CD4-positive, alpha-beta memory T cell (primary cell): ENCODE measurements around the gene BPIFB2. TPM values are rescaled to one million over a fixed set of nuclear protein-coding genes. Genes with fewer than 3 reads are reported as not detected.

Source experiments
- CTCF ChIA-PET: fragments of 350-600 bp; sonication (Branson Sonifier 250); formaldehyde crosslinking; loops from one replicate; lab custom pipeline; 2021; ENCODE audit warnings: inconsistent platforms; ENCODE audit not compliant: partially characterized antibody; lab: Charles Lee
- POLR2A ChIA-PET: fragments of 350-600 bp; sonication (Branson Sonifier 250); formaldehyde crosslinking; loops from one replicate; lab custom pipeline; 2021; ENCODE audit not compliant: partially characterized antibody; lab: Charles Lee
- DNase-seq, 5 donors: peaks; one replicate each; pipeline versions ENCODE4 v3.0.0 to v3.0.0-alpha.2; 2020 to 2022; ENCODE audit warnings: mixed read lengths in 1 of 5
- H3K27ac ChIP-seq: one replicate; pipeline ENCODE4 v1.7.0; 2013; ENCODE audit warnings: low read depth, low read length
- H3K27me3 ChIP-seq: 2 replicates; pipeline ENCODE4 v1.7.0; 2013; ENCODE audit warnings: mild to moderate bottlenecking, low read length, moderate library complexity; ENCODE audit not compliant: insufficient read depth
- H3K36me3 ChIP-seq: 2 replicates; pipeline ENCODE4 v1.7.0; 2013; ENCODE audit warnings: mild to moderate bottlenecking, low read length, moderate library complexity; ENCODE audit not compliant: insufficient read depth
- H3K4me1 ChIP-seq: 2 replicates; pipeline ENCODE4 v1.7.0; 2013; ENCODE audit warnings: mild to moderate bottlenecking, low read length, moderate library complexity; ENCODE audit not compliant: insufficient read depth
- H3K4me3 ChIP-seq, 2 donors: one replicate each; pipeline ENCODE4 v1.7.0; 2013; ENCODE audit warnings: low read length in 2 of 2, mild to moderate bottlenecking in 1 of 2
- H3K9me3 ChIP-seq, 2 donors: one replicate each; pipeline ENCODE4 v1.7.0; 2013; ENCODE audit warnings: low read length in 2 of 2, control low read depth in 1 of 2; ENCODE audit not compliant: control insufficient read depth in 1 of 2
- H3K27ac Mint-ChIP-seq, 7 donors: one replicate each; pipeline ENCODE4 v1.8.0; 2020 to 2021; ENCODE audit warnings: mixed read lengths in 7 of 7, mild to moderate bottlenecking in 6 of 7, inconsistent platforms in 3 of 7, moderate library complexity in 3 of 7
- H3K27me3 Mint-ChIP-seq, 2 donors: one replicate each; pipeline ENCODE4 v1.8.0; 2020 to 2021; ENCODE audit warnings: mixed read lengths in 2 of 2
- H3K36me3 Mint-ChIP-seq, 2 donors: one replicate each; pipeline ENCODE4 v1.8.0; 2020 to 2021; ENCODE audit warnings: mixed read lengths in 2 of 2, inconsistent platforms in 1 of 2, mild to moderate bottlenecking in 1 of 2
- H3K4me1 Mint-ChIP-seq, 4 donors: one replicate each; pipeline ENCODE4 v1.8.0; 2020 to 2021; ENCODE audit warnings: mixed read lengths in 4 of 4, mild to moderate bottlenecking in 1 of 4
- H3K4me3 Mint-ChIP-seq, 8 donors: one replicate each; pipeline ENCODE4 v1.8.0; 2020 to 2021; ENCODE audit warnings: mixed read lengths in 8 of 8, mild to moderate bottlenecking in 7 of 8, moderate library complexity in 6 of 8, inconsistent platforms in 3 of 8
- H3K9me3 Mint-ChIP-seq, 8 donors: one replicate each; pipeline ENCODE4 v1.8.0; 2020 to 2021; ENCODE audit warnings: mixed read lengths in 8 of 8, mild to moderate bottlenecking in 5 of 8, inconsistent platforms in 3 of 8, moderate library complexity in 1 of 8
- intact Hi-C: fragments of 100-400 bp; cut with micrococcal nuclease; formaldehyde crosslinking; loops from one replicate; pipeline ENCODE4 v1.15.1; 2023
- polyA plus RNA-seq, 2 donors: library from polyadenylated mRNA; unstranded; fragments of 300-500 nt; fragmentation: Illumina TruSeq; gene quantifications; one replicate each; pipeline ENCODE4 v1.2.3, GENCODE V29; 2021
- total RNA-seq, 2 experiments: library from RNA; stranded (reverse); gene quantifications; one replicate each; pipeline ENCODE4 v1.2.3, GENCODE V29; 2021

Gene BPIFB2
- total and polyA plus RNA-seq, 4 experiments from 2014 or later, result not detected

GRCh38 chr20:33005908-33006775 lies 1.4 kb upstream of the BPIFB2 start:
- DNase-seq, result no peak
- no peak overlapping the region for H3K4me3 ChIP-seq
- no peak overlapping the region for H3K27ac ChIP-seq
- no peaks in the 10 kb centered on the region for H3K36me3 ChIP-seq
- no peaks in the 10 kb centered on the region for H3K27me3 ChIP-seq
- intact Hi-C loops, result loop anchor here (5.0 kb wide), 2 partner anchors 34 to 59 kb away; no protein-coding TSS in a partner anchor
- peaks cover 0 to 4% of the 10 kb centered on the region in 2 donors for H3K36me3 Mint-ChIP-seq
- CTCF ChIA-PET, result interaction anchor here (1.0 to 3.0 kb wide), 5 partner anchors 38 to 104 kb away, joined by 3 to 23 read pairs (median 6); no protein-coding TSS in a partner anchor
- POLR2A ChIA-PET, result interaction anchor here (1.0 to 2.1 kb wide), 2 partner anchors 38 to 39 kb away, joined by 3 to 9 read pairs; no protein-coding TSS in a partner anchor
- no peak overlapping the region for H3K27ac Mint-ChIP-seq
- H3K27me3 Mint-ChIP-seq, result no peaks in the 10 kb centered on the region
- H3K4me1 ChIP-seq, result peaks cover 11% of the 10 kb centered on the region
- no peak overlapping the region for H3K4me3 Mint-ChIP-seq
- H3K4me1 Mint-ChIP-seq, result peaks cover 6 to 23% (median 10%) of the 10 kb centered on the region in 4 donors
- H3K9me3 Mint-ChIP-seq, result peaks cover 0 to 8% (median 3%) of the 10 kb centered on the region in 8 donors
- H3K9me3 ChIP-seq, result peaks cover 0 to 8% of the 10 kb centered on the region in 2 donors

- H3K4me1 ChIP-seq, result peaks cover 11% of the 10 kb centered on the region
- CTCF ChIA-PET, result interaction anchor here (3.0 kb wide), 1 partner anchor 105 kb away, joined by 23 read pairs; no protein-coding TSS in a partner anchor
- Mint-ChIP-seq H3K4me3 (no peak overlapping the region), H3K36me3 (peaks cover 0 to 4% of the 10 kb centered on the region in 2 donors), H3K9me3 (peaks cover 0 to 8% (median 3%) of the 10 kb centered on the region in 8 donors), H3K27me3 (no peaks in the 10 kb centered on the region), H3K27ac (peak overlapping the region in 1 of 7 donors; percentile 20), H3K4me1 (peaks cover 4 to 22% (median 9%) of the 10 kb centered on the region in 4 donors)
- intact Hi-C loops, result loop anchor here (5.0 kb wide), 2 partner anchors 35 to 60 kb away; no protein-coding TSS in a partner anchor
- no peaks in the 10 kb centered on the region for H3K27me3 ChIP-seq
- POLR2A ChIA-PET, result interaction anchor here (1.0 kb wide), 1 partner anchor 39 kb away, joined by 3 read pairs; no protein-coding TSS in a partner anchor
- peaks cover 0 to 8% of the 10 kb centered on the region in 2 donors for H3K9me3 ChIP-seq
- H3K4me3 ChIP-seq, result no peak overlapping the region
- H3K27ac ChIP-seq, result no peak overlapping the region
- H3K36me3 ChIP-seq, result no peaks in the 10 kb centered on the region
- DNase-seq, result no peak
These were observed 628 bp upstream of the BPIFB2 start for GRCh38 chr20:33006776-33007375.

- Histone ChIP-seq H3K4me1 (peaks cover 11% of the 10 kb centered on the region), H3K9me3 (peaks cover 0 to 8% of the 10 kb centered on the region in 2 donors), H3K27ac (no peak overlapping the region), H3K4me3 (no peak overlapping the region), H3K27me3 (no peaks in the 10 kb centered on the region), H3K36me3 (no peaks in the 10 kb centered on the region)
- Mint-ChIP-seq H3K36me3 (peaks cover 0 to 4% of the 10 kb centered on the region in 2 donors), H3K27me3 (no peaks in the 10 kb centered on the region), H3K4me3 (no peak overlapping the region), H3K4me1 (peaks cover 2 to 19% (median 5%) of the 10 kb centered on the region in 4 donors), H3K27ac (peak overlapping the region in 1 of 7 donors; percentile 36), H3K9me3 (peaks cover 0 to 8% (median 3%) of the 10 kb centered on the region in 8 donors)
- CTCF ChIA-PET, result interaction anchor here (0.9 kb wide), 1 partner anchor 63 kb away, joined by 3 read pairs; no protein-coding TSS in a partner anchor
- intact Hi-C loops, result loop anchor here (5.0 kb wide), 2 partner anchors 36 to 61 kb away; no protein-coding TSS in a partner anchor
- POLR2A ChIA-PET, result no interaction called here
- DNase-seq, result no peak
These were observed 1.1 kb downstream of the BPIFB2 start for GRCh38 chr20:33008336-33009213.

GRCh38 chr20:33009214-33010132 lies 2.0 kb downstream of the BPIFB2 start:
- POLR2A ChIA-PET, result interaction anchor here (0.6 kb wide), 1 partner anchor 38 kb away, joined by 3 read pairs; no protein-coding TSS in a partner anchor
- H3K27ac Mint-ChIP-seq, result peak overlapping the region in 2 of 7 donors; percentile 50 to 51
- no peaks in the 10 kb centered on the region for H3K27me3 Mint-ChIP-seq
- Histone ChIP-seq H3K9me3 (peaks cover 0 to 8% of the 10 kb centered on the region in 2 donors), H3K4me1 (peaks cover 8% of the 10 kb centered on the region), H3K36me3 (no peaks in the 10 kb centered on the region), H3K27ac (no peak overlapping the region), H3K27me3 (no peaks in the 10 kb centered on the region), H3K4me3 (no peak overlapping the region)
- intact Hi-C loops, result loop anchor here (5.0 kb wide), 2 partner anchors 37 to 62 kb away; no protein-coding TSS in a partner anchor
- CTCF ChIA-PET, result interaction anchor here (0.5 kb wide), 1 partner anchor 31 kb away, joined by 4 read pairs; no protein-coding TSS in a partner anchor
- peaks cover 0 to 4% of the 10 kb centered on the region in 2 donors for H3K36me3 Mint-ChIP-seq
- H3K4me3 Mint-ChIP-seq, result peak overlapping the region in 1 of 8 donors; percentile 3
- H3K4me1 Mint-ChIP-seq, result peaks cover 2 to 10% (median 4%) of the 10 kb centered on the region in 4 donors
- DNase-seq, result no peak
- H3K9me3 Mint-ChIP-seq, result peaks cover 0 to 8% (median 3%) of the 10 kb centered on the region in 8 donors

- Histone ChIP-seq H3K27me3 (no peaks in the 10 kb centered on the region), H3K9me3 (peaks cover 0 to 5% of the 10 kb centered on the region in 2 donors), H3K4me1 (peaks cover 2% of the 10 kb centered on the region), H3K27ac (no peak overlapping the region), H3K36me3 (no peaks in the 10 kb centered on the region), H3K4me3 (no peak overlapping the region)
- Mint-ChIP-seq H3K4me3 (no peak overlapping the region), H3K4me1 (peaks cover 2 to 7% (median 3%) of the 10 kb centered on the region in 4 donors), H3K9me3 (peaks cover 0 to 7% (median 3%) of the 10 kb centered on the region in 8 donors), H3K27ac (peak overlapping the region in 1 of 7 donors; percentile 17), H3K27me3 (no peaks in the 10 kb centered on the region), H3K36me3 (peaks cover 0 to 3% of the 10 kb centered on the region in 2 donors)
- intact Hi-C loops, result no loop called here
- ChIA-PET CTCF (interaction anchor here (0.5 kb wide), 1 partner anchor 30 kb away, joined by 4 read pairs; no protein-coding TSS in a partner anchor), POLR2A (interaction anchor here (0.6 kb wide), 1 partner anchor 38 kb away, joined by 3 read pairs; no protein-coding TSS in a partner anchor)
- DNase-seq, result no peak
These were observed 2.6 kb downstream of the BPIFB2 start for GRCh38 chr20:33010133-33010504.
